ENCODE measurements around the gene WDR4. TPM values are rescaled to one million over a fixed set of nuclear protein-coding genes. Genes with fewer than 3 reads are reported as not detected.

The WDR4 gene
- total and polyA plus RNA-seq, 12 donors, result 3.7 to 9.8 (median 4.5) TPM

GRCh38 chr21:42858957-42859890 lies 20.1 kb downstream of the WDR4 start:
- Histone ChIP-seq H3K27me3 (no peaks in the 10 kb centered on the region), H3K4me3 (no peak overlapping the region), H3K4me1 (peaks cover 0 to 16% (median 7%) of the 10 kb centered on the region in 9 donors), H3K36me3 (peaks cover 0 to 95% (median 29%) of the 10 kb centered on the region in 9 donors), H3K9me3 (no peaks in the 10 kb centered on the region), H3K27ac (no peak overlapping the region)
- TF ChIP-seq CTCF (IDR thresholded peaks at IDR 0.05), result no peak
- ATAC-seq (no peak), DNase-seq (no peak)
- intact Hi-C loops (cut with DNase I), result no loop called here
- 96% methylated on average over 34 of the region's 34 CpGs for WGBS, 2 donors

GRCh38 chr21:42858185-42858847 lies 21.0 kb downstream of the WDR4 start:
- Histone ChIP-seq H3K4me3 (no peak overlapping the region), H3K27ac (no peak overlapping the region), H3K27me3 (no peaks in the 10 kb centered on the region), H3K4me1 (peaks cover 0 to 16% (median 7%) of the 10 kb centered on the region in 9 donors), H3K9me3 (no peaks in the 10 kb centered on the region), H3K36me3 (peaks cover 0 to 100% (median 38%) of the 10 kb centered on the region in 9 donors)
- intact Hi-C loops (cut with DNase I), result no loop called here
- no peak for TF ChIP-seq CTCF (IDR thresholded peaks at IDR 0.05)
- DNase-seq (no peak), ATAC-seq (no peak)
- 89 to 90% methylated on average over 19 of the region's 19 CpGs for WGBS, 2 donors

GRCh38 chr21:42857216-42857615 lies 22.1 kb downstream of the WDR4 start:
- Histone ChIP-seq H3K36me3 (peaks cover 0 to 100% (median 48%) of the 10 kb centered on the region in 9 donors), H3K27me3 (no peaks in the 10 kb centered on the region), H3K4me1 (peaks cover 0 to 8% (median 7%) of the 10 kb centered on the region in 9 donors), H3K27ac (no peak overlapping the region), H3K9me3 (no peaks in the 10 kb centered on the region), H3K4me3 (no peak overlapping the region)
- TF ChIP-seq CTCF (IDR thresholded peaks at IDR 0.05), result no peak
- 93 to 95% methylated on average over 11 of the region's 11 CpGs for WGBS, 2 donors
- intact Hi-C loops (cut with DNase I), result no loop called here
- ATAC-seq (no peak), DNase-seq (no peak)

- Histone ChIP-seq H3K27me3 (no peaks in the 10 kb centered on the region), H3K4me1 (no peaks in the 10 kb centered on the region), H3K4me3 (no peak overlapping the region), H3K9me3 (no peaks in the 10 kb centered on the region), H3K27ac (no peak overlapping the region), H3K36me3 (peaks cover 0 to 100% (median 61%) of the 10 kb centered on the region in 9 donors)
- no peak for DNase-seq
- TF ChIP-seq CTCF (IDR thresholded peaks at IDR 0.05), result no peak
- no peak for ATAC-seq
- WGBS, 2 donors, result 87 to 88% methylated on average over 18 of the region's 18 CpGs
- intact Hi-C loops (cut with DNase I), result loop anchor here in 1 of 10 donors (1.0 kb wide), 1 partner anchor 23 kb away; no protein-coding TSS in a partner anchor
These were observed 23.4 kb downstream of the WDR4 start for GRCh38 chr21:42855937-42856335.

Data from heart right ventricle (tissue), 16 donors.